ENCODE data around the gene TRDMT1. TPM values are rescaled to one million over a fixed set of nuclear protein-coding genes. Genes with fewer than 3 reads are reported as not detected.

Gene TRDMT1
- total RNA-seq: 13.9 and 17.8 TPM in 2 replicates

GRCh38 chr10:17200912-17201793, at the start of gene TRDMT1:
Gene TRDMT1, minus strand, starts transcription at chr10:17201672. Its CDS starts 38 bp downstream, at chr10:17201634.

DNA sequence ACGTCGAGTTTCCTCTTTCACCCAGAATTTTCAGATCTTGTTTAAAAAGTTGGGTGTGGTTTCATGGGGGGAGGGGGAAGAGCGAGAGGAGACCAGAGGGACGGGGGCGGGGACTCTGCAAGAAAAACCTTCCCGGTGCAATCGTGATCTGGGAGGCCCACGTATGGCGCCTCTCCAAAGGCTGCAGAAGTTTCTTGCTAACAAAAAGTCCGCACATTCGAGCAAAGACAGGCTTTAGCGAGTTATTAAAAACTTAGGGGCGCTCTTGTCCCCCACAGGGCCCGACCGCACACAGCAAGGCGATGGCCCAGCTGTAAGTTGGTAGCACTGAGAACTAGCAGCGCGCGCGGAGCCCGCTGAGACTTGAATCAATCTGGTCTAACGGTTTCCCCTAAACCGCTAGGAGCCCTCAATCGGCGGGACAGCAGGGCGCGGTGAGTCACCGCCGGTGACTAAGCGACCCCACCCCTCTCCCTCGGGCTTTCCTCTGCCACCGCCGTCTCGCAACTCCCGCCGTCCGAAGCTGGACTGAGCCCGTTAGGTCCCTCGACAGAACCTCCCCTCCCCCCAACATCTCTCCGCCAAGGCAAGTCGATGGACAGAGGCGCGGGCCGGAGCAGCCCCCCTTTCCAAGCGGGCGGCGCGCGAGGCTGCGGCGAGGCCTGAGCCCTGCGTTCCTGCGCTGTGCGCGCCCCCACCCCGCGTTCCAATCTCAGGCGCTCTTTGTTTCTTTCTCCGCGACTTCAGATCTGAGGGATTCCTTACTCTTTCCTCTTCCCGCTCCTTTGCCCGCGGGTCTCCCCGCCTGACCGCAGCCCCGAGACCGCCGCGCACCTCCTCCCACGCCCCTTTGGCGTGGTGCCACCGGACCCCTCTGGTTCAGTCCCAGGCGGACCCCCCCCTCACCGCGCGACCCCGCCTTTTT, 26.9 kb upstream of the TRDMT1 start, which contains the start of gene VIM:
Gene VIM, plus strand, starts transcription at position 151 of the 925 bp plus-strand sequence. CDS start 1,182 bp downstream, outside the sequence.

GRCh38 chr10:17129741-17130140, 71.7 kb downstream of the TRDMT1 start, which contains the start of gene CUBN:
Gene CUBN, minus strand, starts transcription at chr10:17129811. Its CDS starts 46 bp downstream, at chr10:17129765.

Small RNA genes within 50 kb of the gene (small RNA-seq; reads per million reads assigned to genes)
- gene AC067747.1: not detected

Other genes with a start within 250 kb of the TRDMT1 start
- gene CUBN, start 71.9 kb downstream of the TRDMT1 start, total RNA-seq: 3.1 and 5.2 TPM in 2 replicates
- gene VIM, start 26.6 kb upstream of the TRDMT1 start, total RNA-seq: 7,081 and 8,810 TPM in 2 replicates

All from thoracic aorta endothelial cell (primary cell).